ENCODE measurements around the gene TREX2. TPM values are rescaled to one million over a fixed set of nuclear protein-coding genes. Genes with fewer than 3 reads are reported as not detected.

TREX2 gene
- total RNA-seq, 2 donors from 2014 or later = 1.0 to 1.6 TPM

DNA sequence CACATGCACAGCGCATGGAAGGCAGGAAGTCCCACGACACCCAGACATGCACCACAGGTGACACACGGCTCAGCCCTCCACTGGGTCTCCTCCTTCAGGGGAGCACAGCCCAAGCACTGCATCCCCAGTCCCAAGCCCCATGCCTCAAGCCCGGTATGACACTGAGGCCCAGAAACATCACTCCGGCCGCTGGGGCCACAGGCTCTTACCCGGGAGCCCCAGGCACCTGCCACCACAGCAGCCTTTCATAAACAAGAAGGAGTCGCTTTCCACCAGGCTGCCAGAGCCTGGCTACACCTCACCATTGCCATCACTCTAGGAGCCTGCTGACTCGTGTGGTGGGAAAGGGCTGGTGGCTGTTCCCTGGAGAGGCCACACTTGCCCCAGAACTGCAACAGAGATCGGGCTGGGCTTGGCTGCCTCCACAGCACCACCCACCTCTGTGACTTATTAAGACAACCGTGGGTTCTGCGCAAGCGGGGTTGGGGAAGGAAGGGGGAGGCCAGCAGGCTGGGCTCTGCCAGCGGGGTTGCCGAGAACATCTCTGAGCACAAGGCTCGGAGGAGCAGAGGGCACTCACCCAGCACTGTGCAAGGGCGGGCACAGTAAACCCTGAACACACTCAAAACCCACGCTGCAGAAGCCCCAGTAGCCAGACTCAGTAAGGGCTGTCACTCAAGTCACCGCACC, 20.0 kb upstream of the TREX2 start:
- Histone ChIP-seq H3K27ac (no peak overlapping the region), H3K4me3 (no peak overlapping the region), H3K9me3 (no peaks in the 10 kb centered on the region), H3K4me1 (peaks cover 12% of the 10 kb centered on the region), H3K27me3 (no peaks in the 10 kb centered on the region), H3K36me3 (replicated peaks in 1 of 2; ENCODE audit: insufficient read depth in 1 of 2, low read depth in 2 of 2) (no peaks in the 10 kb centered on the region)
- WGBS, 2 donors = 85 to 92% methylated on average over 5 to 6 of the region's 19 CpGs
- no peak for ATAC-seq
- DNase-seq = no peak
- TF ChIP-seq, protein P1, sequence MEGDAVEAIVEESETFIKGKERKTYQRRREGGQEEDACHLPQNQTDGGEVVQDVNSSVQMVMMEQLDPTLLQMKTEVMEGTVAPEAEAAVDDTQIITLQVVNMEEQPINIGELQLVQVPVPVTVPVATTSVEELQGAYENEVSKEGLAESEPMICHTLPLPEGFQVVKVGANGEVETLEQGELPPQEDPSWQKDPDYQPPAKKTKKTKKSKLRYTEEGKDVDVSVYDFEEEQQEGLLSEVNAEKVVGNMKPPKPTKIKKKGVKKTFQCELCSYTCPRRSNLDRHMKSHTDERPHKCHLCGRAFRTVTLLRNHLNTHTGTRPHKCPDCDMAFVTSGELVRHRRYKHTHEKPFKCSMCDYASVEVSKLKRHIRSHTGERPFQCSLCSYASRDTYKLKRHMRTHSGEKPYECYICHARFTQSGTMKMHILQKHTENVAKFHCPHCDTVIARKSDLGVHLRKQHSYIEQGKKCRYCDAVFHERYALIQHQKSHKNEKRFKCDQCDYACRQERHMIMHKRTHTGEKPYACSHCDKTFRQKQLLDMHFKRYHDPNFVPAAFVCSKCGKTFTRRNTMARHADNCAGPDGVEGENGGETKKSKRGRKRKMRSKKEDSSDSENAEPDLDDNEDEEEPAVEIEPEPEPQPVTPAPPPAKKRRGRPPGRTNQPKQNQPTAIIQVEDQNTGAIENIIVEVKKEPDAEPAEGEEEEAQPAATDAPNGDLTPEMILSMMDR (IDR thresholded peaks at IDR 0.05) = no peak
- TF ChIP-seq POLR2A (IDR thresholded peaks at IDR 0.05) = no peak
- intact Hi-C loops (cut with DNase I) = no loop called here

DNA sequence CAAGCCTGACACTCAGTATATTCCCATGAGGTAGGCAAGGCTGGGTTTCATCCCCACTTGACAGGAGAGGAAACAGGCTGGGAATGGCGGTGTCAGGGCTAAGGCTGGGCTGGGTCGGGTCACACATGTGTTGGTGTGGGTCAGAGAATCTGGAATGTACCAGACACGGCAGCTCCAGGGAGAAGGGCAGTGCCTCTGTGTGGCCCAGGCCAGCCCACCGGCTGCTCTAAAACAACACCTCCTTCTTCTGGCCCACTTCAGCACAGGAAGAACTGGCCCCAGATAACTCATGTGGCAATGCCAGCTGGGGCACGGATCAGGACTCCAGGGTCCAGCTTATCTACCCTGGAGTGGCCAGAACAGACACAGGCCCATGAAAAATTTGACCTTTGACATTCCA, 18.3 kb upstream of the TREX2 start:
- H3K27ac ChIP-seq = no peak overlapping the region
- no peak for DNase-seq
- H3K27me3 ChIP-seq = no peaks in the 10 kb centered on the region
- no peaks in the 10 kb centered on the region for H3K36me3 ChIP-seq (replicated peaks in 1 of 2; ENCODE audit: insufficient read depth in 1 of 2, low read depth in 2 of 2)
- no peak for ATAC-seq
- WGBS, 2 donors = 90% methylated on average over 4 of the region's 5 CpGs; no CpG with 5 or more reads in 1 of the 2 donors
- TF ChIP-seq, protein P1 (IDR thresholded peaks at IDR 0.05) = no peak
- TF ChIP-seq POLR2A (IDR thresholded peaks at IDR 0.05) = no peak
- intact Hi-C loops (cut with DNase I) = no loop called here
- no peaks in the 10 kb centered on the region for H3K9me3 ChIP-seq
- peaks cover 3% of the 10 kb centered on the region for H3K4me1 ChIP-seq
- no peak overlapping the region for H3K4me3 ChIP-seq

DNA sequence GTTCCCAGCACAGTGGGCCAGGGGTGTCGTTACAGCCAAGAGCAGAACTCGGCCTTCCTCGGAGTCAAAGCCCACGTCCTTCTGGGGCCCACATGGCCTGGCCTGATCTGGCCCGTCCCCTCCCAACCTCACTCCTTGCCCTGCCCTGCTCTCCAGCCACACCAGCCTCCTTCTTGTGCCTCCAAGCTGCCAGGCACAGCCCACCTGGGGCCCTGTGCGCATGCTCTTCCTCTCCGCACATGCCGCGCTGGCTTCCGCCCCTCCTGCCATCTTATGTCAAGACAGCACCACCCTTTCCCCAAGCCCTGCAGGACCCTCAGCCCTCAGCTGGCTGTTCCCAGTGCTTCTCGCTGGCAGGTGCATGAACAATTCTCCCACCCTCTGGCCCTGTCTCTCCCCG, 17.7 kb upstream of the TREX2 start:
- 56 to 79% methylated on average over 4 to 11 of the region's 12 CpGs for WGBS, 2 donors
- Histone ChIP-seq H3K9me3 (no peaks in the 10 kb centered on the region), H3K27me3 (no peaks in the 10 kb centered on the region), H3K36me3 (replicated peaks in 1 of 2; ENCODE audit: insufficient read depth in 1 of 2, low read depth in 2 of 2) (no peaks in the 10 kb centered on the region), H3K27ac (no peak overlapping the region), H3K4me3 (no peak overlapping the region), H3K4me1 (no peaks in the 10 kb centered on the region)
- DNase-seq (no peak), ATAC-seq (no peak)
- intact Hi-C loops (cut with DNase I) = no loop called here
- no peak for TF ChIP-seq POLR2A (IDR thresholded peaks at IDR 0.05)
- TF ChIP-seq, protein P1 (IDR thresholded peaks at IDR 0.05) = no peak

DNA sequence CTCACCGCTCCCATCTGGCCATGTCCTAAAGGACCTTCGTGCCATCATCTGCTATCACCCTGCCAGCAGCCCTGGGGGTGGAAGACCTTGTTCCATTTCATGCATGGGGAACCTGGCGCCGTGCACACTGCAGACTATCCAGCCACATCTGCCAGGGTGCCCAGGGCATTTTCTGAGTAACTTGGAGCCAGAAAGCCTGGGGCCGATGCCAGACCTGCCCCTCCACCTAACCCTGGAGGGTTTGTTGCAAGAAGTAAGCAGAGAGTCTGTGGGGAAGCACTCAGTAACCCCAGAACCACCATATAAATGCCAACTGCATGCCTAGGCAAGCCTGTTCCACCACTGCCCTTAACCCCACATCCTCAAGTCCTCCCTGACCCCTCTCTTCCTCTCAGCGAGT, 17.2 kb upstream of the TREX2 start:
- Histone ChIP-seq H3K9me3 (no peaks in the 10 kb centered on the region), H3K27me3 (no peaks in the 10 kb centered on the region), H3K27ac (no peak overlapping the region), H3K4me1 (no peaks in the 10 kb centered on the region), H3K4me3 (no peak overlapping the region), H3K36me3 (replicated peaks in 1 of 2; ENCODE audit: insufficient read depth in 1 of 2, low read depth in 2 of 2) (no peaks in the 10 kb centered on the region)
- TF ChIP-seq, protein P1 (IDR thresholded peaks at IDR 0.05) = no peak
- TF ChIP-seq POLR2A (IDR thresholded peaks at IDR 0.05) = no peak
- intact Hi-C loops (cut with DNase I) = no loop called here
- WGBS, 2 donors = 89 to 93% methylated on average over 3 of the region's 6 CpGs
- ATAC-seq (no peak), DNase-seq (no peak)

DNA sequence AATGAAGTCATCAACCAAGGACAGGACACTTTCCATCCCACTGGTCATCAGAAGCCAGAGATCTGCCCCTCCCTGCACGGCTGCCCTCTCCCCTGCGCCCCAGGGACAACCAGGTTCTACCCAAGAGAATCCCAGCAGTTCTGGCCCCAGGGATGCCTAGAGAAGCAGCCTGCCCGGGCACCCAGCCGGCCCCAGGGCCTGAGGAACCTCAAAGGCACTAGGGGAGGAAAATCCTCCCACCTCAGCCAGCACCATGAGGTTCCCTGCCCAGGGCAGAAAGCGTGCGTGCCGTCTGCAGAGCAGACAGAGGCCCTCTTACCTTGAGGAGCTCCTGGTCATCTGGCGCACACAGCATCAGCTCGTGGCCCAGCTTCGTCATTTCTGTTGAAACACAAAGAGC, 16.4 kb upstream of the TREX2 start:
- no peak for TF ChIP-seq POLR2A (IDR thresholded peaks at IDR 0.05)
- TF ChIP-seq, protein P1 (IDR thresholded peaks at IDR 0.05) = no peak
- no peak overlapping the region for H3K27ac ChIP-seq
- H3K4me3 ChIP-seq = no peak overlapping the region
- DNase-seq = no peak
- no peaks in the 10 kb centered on the region for H3K9me3 ChIP-seq
- no peak for ATAC-seq
- intact Hi-C loops (cut with DNase I) = no loop called here
- H3K36me3 ChIP-seq (replicated peaks in 1 of 2; ENCODE audit: insufficient read depth in 1 of 2, low read depth in 2 of 2) = no peaks in the 10 kb centered on the region
- no peaks in the 10 kb centered on the region for H3K27me3 ChIP-seq
- 89% methylated on average over 9 of the region's 10 CpGs; no CpG with 5 or more reads in 1 of the 2 donors for WGBS, 2 donors
- H3K4me1 ChIP-seq = no peaks in the 10 kb centered on the region
